ENCODE measurements around the gene BNIP1.

Gene BNIP1

DNA sequence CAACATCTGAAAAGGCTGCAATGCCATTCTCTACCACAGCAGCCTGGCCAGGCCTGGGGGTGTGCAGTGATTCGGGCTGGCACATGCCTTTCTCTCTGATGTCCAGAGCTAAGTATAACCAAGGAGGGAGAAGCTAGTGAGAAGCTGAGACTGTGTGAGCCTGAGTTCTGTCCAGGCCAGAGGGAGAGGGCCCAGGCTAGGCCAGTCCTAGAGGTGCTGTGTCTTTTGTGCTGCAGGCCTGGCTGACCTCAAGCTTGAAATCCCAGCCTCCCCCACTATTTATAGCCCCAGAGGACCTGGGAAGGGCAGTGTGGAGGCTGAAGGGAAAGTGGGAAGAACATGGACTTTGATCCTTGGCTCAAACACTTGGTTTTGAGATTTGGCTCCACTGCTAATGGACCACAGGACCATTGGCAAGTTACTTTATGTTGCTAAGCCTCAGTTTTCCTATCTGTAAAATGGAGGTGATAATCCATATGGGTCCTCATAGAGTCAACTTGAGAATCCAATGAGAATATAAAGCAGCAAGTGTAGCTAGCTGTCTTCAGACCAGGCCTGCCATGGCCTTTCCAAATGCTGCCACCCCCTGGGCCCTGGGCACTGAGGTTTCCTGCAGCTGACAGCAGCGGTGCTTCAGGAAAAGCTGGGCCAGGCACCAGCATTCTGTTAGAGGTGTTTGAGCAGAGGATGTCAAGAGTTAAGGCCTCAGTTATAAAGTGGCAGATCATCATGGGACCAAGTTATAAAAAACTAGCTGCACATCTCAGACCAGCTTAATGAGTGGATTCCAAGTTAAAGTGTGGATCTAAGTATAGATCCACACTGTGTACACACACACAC lies 21.1 kb downstream of the BNIP1 start:
- no peak for DNase-seq (ENCODE audit: low read depth)

DNA sequence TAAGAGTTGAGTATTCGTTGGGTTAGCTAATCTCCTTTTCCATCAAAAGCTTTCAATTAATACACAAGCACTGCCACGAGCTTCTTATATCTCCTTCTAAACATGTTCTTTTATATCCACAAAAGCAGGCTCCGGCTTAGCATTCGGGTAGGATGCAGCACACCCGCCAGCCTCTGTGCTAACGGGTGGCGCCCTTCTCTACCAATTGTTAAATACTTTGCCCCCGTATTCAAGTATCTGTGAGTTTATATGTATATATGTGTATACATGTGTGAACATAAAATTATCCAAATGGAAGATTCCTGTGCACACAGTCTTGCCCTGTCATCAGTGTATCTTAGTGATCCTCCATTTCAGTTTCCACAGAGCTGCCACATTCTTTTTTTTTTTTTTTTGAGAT lies 27.8 kb downstream of the BNIP1 start:
- no peak for DNase-seq (ENCODE audit: low read depth)

DNA sequence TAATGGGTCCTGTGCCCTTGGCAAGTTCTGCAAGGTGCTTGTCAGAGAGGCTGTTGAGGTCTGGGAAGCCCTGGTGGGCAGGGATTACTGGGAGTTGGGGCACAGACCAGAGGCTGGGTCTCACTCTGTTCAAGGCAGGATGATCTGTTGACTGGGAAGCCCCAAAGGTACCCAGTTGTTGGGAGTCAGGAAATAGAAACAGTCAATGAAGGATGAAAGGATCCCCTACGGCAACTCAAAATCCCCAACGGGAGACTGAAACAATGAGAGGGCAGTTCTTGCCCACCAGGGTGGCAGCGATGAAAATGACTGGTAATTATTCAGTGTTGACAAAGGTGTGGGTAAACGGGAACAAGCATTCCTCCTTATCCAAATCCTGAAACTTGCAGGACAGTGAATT lies 31.2 kb downstream of the BNIP1 start:
- DNase-seq (ENCODE audit: low read depth), result no peak

DNA sequence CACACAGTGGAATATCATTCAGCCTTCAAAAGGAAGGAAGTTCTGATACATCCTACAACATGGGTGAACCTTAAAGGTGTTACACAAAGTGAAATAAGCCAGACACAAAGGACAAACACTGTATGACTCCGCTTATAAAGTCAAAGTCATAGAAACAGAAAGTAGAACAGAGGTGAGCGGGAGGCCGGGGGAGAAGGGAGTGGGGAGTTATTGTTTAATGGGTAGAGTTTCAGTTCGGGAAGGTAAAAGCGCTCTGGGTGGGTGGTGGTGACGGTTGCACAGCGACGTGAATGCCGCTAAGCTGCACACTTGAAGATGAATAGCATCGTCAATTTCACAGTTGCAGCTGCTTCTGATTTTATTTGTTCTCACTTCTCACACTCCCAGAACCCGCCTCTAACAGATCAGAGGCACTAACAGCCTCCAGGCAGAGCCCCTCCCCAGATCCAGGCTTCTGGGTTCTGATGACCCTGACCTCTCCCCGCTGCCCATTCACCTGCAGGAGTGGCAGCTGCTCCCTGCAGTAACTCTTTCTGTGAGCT lies 34.1 kb downstream of the BNIP1 start:
- DNase-seq (ENCODE audit: low read depth), result no peak

DNA sequence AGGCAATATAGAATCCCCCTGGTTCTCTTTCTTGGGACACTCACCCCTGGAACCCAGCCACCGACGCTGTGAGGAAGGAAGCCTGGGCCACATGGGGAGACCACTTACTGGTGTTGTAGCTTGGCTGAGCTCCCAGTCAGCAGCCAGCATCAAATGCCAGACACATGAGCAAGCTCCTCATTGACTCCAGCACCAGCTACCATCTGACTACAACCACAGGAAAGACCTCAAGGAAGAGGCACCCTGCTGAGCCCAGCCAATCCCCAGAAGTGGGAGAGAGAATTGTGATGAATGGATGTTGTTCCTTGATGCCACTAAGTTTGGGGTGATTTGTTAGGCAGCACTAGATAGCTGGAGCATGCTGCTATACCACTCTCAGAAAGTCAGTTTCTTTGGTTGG lies 36.0 kb downstream of the BNIP1 start:
- no peak for DNase-seq (ENCODE audit: low read depth)

DNA sequence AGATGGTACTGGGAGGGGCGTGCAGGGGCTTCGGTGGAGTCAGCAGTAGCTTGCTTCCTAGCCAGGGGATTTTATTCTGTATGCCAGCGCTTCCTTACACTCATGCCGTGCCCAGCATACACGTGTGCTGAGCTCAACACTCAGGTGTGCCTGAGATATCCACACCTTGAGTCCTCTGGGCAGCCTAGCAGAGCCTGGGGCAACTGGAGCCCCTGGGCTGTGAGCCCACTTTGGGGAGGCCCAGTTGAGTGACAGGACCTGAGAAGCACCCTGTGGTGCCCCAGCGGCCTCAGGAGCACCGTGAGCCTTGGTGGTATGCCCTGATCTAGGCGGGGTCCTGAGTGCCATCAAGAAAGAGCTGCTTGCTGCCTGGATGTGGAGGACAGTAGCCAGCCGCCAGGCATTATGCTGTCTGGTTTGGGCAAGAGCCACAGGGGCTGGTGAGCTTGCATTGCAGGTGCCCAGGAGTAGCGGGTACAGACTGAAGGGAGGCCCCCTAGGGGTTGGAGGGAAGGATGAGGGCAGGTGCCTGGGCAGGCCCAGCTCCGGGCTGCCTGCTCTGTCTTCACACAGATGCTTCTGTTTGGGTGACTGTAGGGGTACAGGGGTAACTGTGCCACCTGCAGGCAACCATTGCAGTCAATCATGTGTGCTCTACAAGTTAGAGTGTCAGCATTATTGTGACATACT lies 42.9 kb downstream of the BNIP1 start:
- no peak for DNase-seq (ENCODE audit: low read depth)

DNA sequence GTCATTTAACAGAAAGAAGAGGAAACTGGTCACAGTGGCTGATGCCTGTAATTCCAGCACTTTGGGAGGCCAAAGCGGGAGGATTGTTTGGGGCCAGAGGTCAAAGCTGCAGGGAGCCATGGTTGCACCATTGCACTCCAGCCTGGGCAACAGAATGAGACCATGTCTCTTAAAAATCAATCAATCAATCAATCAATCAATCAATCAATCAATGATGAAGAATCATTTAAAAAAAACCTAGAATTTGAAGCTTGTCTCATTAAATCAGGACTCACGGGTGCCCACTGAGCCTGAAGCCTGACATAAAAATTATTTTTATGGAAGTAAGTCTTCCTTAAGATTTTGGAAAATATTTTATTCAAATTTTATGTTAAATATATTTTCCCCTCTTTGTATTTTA lies 43.9 kb downstream of the BNIP1 start:
- no peak for DNase-seq (ENCODE audit: low read depth)

DNA sequence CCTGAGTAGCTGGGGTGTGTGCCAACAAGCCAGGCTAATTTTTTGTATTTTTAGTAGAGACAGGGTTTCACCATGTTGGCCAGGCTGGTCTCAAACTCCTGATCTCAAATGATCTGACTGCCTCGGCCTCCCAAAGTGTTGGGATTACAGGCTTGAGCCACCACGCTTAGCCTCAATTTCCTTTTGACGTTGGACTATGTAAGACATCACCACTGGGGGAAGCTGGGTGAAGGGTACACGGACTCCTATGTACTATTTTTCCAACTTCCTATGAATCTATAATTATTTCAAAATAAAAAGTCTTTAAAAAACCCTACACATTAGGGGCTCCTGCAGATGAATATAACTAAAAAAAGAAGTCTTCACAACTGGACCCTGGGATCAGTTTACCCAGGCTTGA lies 46.7 kb downstream of the BNIP1 start:
- no peak for DNase-seq (ENCODE audit: low read depth)

DNA sequence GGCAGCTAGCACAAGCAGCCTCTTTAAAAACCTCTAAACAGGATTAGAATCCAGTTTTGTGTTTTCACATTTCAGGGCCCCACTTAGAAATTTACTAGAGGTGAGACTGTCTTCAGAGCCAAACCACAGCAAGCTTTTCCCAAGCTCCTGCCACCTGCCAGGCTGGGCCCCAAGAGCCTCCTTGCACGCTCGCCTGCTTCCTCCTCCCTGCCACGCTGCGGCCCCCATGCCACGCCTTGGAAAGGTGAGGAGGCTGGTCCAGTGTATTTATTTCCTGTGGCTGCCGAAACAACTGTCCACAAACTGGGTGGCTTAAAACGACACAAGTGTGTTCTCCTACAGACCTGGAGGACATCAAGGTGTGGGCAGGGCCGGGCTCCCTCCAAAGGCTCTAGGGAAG lies 47.2 kb downstream of the BNIP1 start:
- no peak for DNase-seq (ENCODE audit: low read depth)

DNA sequence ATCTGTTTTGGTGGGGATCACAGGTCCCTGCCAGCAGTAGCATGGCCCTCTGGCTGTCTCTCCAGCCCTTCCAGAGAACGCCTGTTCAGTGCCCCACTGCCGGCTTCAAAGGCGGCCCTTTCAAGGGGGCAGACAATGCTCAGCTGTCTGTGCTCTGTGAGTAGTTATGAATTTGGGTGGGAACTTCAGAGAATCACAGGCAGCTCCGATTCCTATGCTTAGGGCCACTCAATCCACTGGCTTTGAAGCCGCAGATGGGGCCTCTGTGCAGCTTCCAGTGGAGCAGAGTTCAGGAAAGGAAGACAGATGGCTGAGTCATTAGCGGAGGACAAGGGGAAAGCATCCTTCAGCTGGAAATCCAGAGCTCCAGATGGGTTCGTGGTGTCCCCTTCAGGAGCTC lies 48.2 kb downstream of the BNIP1 start:
- DNase-seq (ENCODE audit: low read depth), result no peak

DNA sequence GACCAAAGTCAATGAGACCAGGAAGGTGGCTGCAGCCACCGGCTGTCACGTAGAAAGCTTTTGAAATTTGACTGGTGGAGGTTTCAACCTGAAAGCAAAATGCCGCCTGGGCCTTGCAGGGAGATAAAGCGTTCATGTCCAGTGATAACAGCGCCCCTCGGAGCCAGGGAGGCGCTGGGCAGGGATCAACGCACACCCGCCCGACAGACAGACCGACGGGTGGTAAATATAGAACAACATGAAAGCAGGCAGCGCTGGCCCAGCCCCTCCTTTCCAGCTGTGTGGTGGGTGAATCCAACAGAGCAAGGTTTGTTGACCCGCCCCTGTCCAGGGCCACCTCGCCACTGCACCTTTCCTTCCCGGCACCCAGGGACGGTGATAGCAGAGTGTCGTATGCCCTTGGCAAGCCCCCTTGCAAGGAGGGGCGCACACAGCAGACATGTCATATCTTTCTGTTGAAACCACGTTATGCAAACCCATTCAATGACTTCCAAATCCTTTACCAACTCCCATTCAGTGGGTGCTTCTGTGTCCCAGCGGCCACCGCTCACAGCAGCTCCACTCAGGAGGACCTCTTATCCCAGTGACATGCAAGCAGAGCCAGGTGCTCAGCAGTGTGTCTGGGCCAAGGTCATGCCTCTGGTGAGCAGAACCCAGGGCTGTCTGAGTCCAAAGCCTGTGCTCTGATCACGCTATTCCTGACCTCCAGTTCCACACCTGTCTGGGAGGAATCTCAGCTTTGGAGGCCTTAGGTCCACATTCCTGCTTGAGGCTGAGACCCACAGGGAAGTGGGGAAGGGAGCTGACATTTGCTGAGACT lies 52.0 kb downstream of the BNIP1 start:
- DNase-seq (ENCODE audit: low read depth), result no peak

DNA sequence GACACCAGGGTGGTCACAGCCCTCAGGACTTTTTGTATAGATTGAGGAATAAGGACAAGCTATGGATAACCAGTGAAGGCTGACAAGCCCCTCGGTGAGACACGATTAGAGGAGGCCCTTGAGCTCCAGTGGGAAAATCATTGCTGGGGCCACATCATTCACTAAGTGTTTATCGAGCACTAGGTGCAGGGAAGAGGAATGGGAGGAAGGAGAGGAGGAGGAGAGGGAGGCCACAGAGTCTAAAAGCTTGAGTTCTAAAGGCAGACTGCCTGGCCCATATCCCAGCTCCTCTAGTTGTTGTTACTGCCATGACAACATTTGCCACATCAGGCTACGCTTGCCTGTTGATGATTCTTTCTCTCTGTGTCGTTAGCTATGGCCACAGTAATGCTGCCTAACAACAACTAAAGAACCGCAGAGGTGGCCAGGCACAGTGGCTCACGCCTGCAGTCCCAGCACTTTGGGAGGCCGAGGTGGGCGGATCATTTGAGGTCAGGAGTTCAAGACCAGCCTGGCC lies 53.1 kb downstream of the BNIP1 start:
- DNase-seq (ENCODE audit: low read depth), result no peak

DNA sequence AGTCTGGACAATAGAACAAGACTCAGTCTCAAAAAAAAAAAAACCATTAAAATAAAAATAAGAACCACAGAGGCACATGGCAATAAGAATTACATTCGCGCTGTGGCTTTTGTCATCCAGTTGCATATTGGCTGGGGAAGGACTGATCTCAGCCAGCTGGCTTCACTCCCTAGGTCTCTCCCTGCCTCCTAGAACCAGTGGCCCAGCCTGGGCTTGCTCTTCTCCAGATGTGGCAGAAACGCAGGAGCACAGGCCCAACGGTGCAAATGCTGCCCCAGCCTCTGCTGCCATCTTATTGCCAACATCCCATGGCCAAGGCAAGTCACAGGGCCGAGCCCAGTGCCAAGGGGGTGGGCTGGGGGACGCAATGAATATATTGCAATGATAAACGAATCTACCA lies 53.7 kb downstream of the BNIP1 start:
- no peak for DNase-seq (ENCODE audit: low read depth)

DNA sequence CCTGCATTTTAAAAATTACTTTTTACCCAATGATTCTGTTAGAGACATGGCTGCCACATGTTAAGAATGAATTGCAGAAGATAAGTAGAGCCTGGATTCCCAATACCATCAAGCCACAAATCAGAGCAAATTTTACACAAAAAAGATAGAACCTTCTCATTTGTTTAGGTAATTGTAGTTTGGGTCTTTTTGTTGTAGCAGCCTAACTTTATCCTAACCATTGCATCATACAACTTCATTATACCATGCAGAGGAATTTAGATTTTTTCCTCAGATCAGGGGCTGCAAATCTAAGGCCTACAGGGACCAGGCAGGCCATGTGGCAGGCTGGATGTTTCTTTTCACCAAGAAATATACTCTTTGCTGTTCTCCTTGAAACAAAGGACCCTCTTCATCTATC lies 56.0 kb downstream of the BNIP1 start:
- DNase-seq (ENCODE audit: low read depth), result no peak

DNA sequence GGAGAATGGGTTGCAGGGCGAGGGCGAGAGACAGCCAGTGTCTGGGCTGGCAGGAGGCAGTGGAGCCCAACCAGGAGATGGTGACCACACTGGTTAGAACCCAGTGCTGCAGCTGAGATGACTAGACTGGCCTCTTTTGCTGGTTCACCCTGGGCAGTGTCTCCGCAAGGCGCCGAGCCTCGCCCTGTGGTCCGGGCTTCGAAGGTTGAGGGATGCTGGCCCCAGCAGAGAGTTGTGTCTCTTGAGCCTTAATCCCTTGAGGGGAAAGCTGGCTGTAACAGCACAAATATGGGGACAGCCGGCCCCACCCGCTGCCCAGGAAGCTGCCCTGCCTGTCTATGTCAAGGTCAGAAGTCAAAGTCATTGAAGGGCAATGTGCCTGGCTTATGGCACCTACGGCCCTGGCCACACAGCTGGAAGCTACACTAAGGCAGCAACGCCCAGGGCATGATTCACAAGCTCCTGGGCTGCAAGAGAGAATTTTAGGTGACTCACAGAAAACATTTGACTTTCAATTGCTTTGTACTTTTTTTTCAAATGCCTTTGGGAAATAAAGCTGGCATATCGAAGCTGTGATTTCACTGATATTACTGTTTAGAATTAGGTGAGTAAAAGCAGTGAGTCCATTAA lies 57.4 kb downstream of the BNIP1 start:
- no peak for DNase-seq (ENCODE audit: low read depth)

DNA sequence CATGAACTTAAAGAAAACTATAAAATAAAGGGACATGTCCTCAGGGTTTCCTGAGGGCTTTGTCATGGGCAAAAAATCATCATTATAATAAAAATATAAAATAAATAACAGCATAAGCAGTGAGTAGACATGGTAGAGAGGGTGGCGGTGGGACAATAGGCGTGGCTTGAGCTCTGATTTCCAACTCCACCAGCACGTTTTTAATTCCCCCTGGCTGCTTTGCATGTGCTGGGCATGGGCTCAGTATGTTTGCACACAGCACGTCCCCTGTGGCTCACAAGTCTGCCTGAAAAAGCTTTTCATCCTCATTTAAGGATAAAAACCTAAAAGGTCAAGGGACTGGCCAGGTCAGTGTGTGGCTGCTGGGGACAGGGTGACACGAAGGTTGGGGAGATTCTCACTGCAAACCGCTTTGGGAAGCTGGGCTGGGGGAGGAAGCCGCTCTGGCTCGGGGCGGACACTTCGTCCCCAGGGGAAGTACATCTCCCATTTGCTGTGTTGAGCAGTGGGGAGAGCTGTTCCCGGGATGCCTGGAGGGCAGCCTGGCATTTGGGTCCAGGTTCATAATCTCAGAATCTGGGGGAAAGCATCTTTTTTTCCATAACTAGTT lies 58.0 kb downstream of the BNIP1 start:
- DNase-seq (ENCODE audit: low read depth), result no peak

DNA sequence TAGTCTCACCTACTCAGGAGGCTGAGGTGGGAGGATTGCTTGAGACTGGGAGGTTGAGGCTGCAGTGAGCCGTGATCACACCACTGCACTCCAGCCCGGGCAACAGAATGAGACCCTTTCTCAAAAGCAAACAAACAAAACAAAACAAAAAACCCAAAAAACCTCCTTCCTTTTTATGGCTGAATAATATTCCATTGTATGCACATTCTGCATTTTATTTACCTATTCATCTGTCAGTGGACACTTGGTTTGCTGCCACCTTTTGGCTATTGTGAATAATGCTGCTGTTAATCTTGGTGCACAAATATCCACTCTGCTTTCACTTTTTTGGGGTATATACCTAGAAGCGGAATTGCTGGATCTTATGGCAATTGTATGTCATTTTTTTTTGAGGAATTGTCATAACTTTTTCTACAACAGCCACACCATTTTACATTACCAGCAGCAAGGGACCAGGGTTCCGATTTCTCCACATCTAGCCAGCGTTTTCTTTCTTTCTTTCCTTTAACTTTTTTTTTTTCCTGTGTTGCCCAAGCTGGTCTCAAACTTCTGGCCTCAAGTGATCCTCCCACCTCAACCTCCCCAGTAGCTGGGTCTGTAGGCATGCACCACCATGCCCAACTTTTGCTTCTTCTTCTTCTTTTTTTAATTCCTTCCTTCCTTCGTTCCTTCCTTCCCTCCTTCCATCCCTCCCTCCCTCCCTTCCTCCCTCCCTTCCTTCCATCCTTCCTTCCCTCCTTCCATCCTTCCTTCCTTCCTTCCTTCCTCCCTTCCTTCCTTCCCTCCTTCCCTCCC lies 60.1 kb downstream of the BNIP1 start:
- peak; percentile 6 for DNase-seq (ENCODE audit: low read depth)

DNA sequence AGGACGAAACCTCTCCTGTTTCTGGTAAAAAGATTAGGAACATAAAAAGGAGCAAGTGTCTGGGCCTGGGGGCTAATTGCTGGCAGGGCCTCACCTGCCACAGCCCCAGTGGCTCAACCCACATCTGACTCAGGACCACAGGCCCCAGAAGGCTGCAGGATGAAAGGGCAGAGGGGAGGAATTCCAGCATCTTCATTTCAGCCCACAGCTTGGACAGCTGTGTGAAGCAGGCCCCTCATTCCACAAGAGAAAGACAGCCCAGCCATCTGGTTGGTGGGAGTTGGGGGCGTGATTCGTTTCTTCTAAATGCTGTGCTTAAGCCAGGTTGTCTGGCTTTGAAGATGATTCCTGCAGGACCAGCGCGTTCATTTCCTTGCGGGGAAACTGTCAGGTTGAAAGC lies 61.6 kb downstream of the BNIP1 start:
- DNase-seq (ENCODE audit: low read depth), result no peak

DNA sequence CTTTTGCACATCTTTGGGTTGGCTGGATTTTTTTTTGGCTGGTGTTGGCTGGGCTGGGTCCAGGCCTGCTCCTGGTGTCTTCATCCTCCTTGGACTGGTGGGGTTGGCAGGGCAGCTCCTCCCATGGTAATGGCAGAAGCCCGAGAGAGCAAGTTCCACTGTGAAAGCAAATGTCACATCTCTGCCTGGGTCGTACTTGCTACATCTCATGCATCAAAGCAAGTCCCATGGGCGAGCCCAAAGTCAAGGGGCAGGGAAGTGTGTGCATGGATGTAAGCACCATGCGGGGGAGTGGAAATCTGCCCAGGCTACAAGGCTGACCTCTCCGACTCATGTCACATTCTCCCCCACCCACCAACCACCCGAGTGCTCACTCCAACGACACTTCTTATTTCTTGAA lies 64.0 kb downstream of the BNIP1 start:
- no peak for DNase-seq (ENCODE audit: low read depth)

DNA sequence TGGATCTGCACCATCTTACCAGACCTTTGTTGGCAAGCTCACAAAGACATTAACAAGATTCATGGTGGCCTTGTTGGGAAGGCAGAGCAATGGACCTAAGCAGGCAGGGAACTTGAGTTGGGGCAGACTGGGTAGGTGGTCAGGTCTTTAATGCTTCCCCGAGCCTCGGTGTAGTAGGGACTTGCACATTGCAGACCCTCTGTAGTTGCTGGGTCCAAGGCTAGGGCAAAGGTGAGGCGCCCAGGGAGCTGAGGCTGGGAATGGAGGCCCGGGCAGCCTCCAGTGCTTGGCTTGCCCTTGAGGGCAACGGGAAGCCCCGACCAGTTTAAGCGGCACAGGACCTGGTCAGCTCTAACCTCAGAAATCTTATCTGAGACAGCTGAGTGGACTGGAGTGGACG lies 66.5 kb downstream of the BNIP1 start:
- no peak for DNase-seq (ENCODE audit: low read depth)

DNA sequence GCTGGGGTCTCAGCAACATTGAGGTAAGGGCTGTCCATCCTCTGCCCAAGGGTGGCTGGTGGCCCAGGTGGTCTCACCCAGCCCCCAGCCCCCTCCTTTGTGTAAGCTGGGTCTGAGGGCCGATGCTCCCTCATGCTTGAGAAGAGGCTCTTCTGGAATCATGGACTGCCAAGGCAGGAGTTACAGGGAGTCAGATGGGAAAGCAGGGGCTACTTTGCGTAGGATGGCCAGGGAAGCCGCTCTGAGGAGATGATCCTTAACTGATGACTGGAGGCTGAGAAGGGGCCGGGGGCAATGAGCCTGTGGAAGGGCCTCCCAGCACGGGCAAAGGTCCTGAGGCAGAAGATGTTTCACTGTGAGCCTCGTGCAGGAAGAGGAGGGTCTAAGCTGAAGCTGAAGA lies 67.0 kb downstream of the BNIP1 start:
- no peak for DNase-seq (ENCODE audit: low read depth)
